Stimulated activated effector memory CD8-positive, alpha-beta T cell treated with anti-CD3 and anti-CD28 coated beads, Interleukin-12 subunit alpha, Interleukin-12 subunit beta, amount 100 ng/mL, for 72 hours (primary cell): Measurements from ENCODE around the gene NXT2.
A peak's percentile ranks its signal among the peaks of the same experiment; 100 is the strongest.
"Not testable (repeated sequence)": the region's sequence is repeated elsewhere in the genome, so short reads cannot be mapped to it uniquely, and the experiment has no call there.

ENCODE experiments used
- ATAC-seq: fragments of 150-1000 bp; cut with Tn5 transposase; 2 replicates; pipeline ENCODE4 v1.10.0; 2021
- DNase-seq, 2 donors: peaks; one replicate each; pipeline ENCODE4 v3.0.0; 2021 to 2022; ENCODE audit warnings: low spot score in 2 of 2
- H3K27ac Mint-ChIP-seq: one replicate; pipeline ENCODE4 v1.8.0; 2022; ENCODE audit warnings: mild to moderate bottlenecking, mixed read lengths
- H3K36me3 Mint-ChIP-seq: one replicate; pipeline ENCODE4 v1.8.0; 2022; ENCODE audit warnings: mild to moderate bottlenecking, mixed read lengths
- H3K4me1 Mint-ChIP-seq: one replicate; pipeline ENCODE4 v1.8.0; 2022; ENCODE audit warnings: mixed read lengths
- H3K4me3 Mint-ChIP-seq: one replicate; pipeline ENCODE4 v1.8.0; 2022; ENCODE audit warnings: mild to moderate bottlenecking, mixed read lengths
- H3K9me3 Mint-ChIP-seq: one replicate; pipeline ENCODE4 v1.8.0; 2022; ENCODE audit warnings: mixed read lengths

NXT2 gene

GRCh38 chrX:109536439-109537323, at the start of gene NXT2:
NXT2 (plus strand) TSS chrX:109536844; CDS start chrX:109537007, 163 bp downstream.
- peaks cover 4% of the 10 kb centered on the region for H3K9me3 Mint-ChIP-seq
- H3K4me1 Mint-ChIP-seq = peaks cover 10% of the 10 kb centered on the region
- DNase-seq = peak; percentile 54 to 84
- peaks cover 8% of the 10 kb centered on the region for H3K36me3 Mint-ChIP-seq
- peak within 1 kb of the TSS; percentile 98 for H3K27ac Mint-ChIP-seq
- peak; percentile 98 for ATAC-seq
- peak within 1 kb of the TSS; percentile 88 for H3K4me3 Mint-ChIP-seq

- ATAC-seq (no peak), DNase-seq (no peak)
- H3K27ac Mint-ChIP-seq = no peak overlapping the region
- H3K9me3 Mint-ChIP-seq = no peaks in the 10 kb centered on the region
- no peaks in the 10 kb centered on the region for H3K4me1 Mint-ChIP-seq
- no peaks in the 10 kb centered on the region for H3K36me3 Mint-ChIP-seq
- H3K4me3 Mint-ChIP-seq = no peak overlapping the region
These were observed 49.0 kb upstream of the NXT2 start for GRCh38 chrX:109487640-109488039.

- Mint-ChIP-seq H3K9me3 (no peaks in the 10 kb centered on the region), H3K4me3 (no peak overlapping the region), H3K27ac (no peak overlapping the region), H3K4me1 (no peaks in the 10 kb centered on the region), H3K36me3 (no peaks in the 10 kb centered on the region)
- DNase-seq = no peak
- no peak for ATAC-seq
These were observed 47.5 kb upstream of the NXT2 start for GRCh38 chrX:109489174-109489573.

GRCh38 chrX:109498434-109498833, 38.2 kb upstream of the NXT2 start:
- H3K4me3 Mint-ChIP-seq = no peak overlapping the region
- DNase-seq (no peak), ATAC-seq (no peak)
- no peaks in the 10 kb centered on the region for H3K9me3 Mint-ChIP-seq
- H3K4me1 Mint-ChIP-seq = no peaks in the 10 kb centered on the region
- no peaks in the 10 kb centered on the region for H3K36me3 Mint-ChIP-seq
- no peak overlapping the region for H3K27ac Mint-ChIP-seq

DNA sequence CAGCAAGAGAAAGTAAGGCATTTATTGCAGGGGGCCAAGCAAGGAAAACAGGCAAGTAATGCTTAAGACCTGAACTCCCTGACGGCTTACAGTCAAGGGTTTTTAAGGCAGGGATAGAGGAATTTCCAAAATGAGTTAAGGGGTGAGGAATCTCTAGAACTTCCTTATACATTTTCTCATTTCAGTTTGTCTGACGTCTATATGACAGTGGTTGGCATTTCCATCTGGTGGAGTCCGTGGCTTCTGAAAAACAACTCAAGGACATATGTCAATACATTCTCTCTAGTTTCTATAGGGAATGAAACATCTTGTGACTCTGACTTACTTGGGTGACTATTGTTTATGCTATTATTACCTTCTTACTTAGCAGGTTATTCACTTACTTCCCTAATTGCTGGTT, 35.5 kb upstream of the NXT2 start:
- Mint-ChIP-seq H3K4me3 (no peak overlapping the region), H3K27ac (no peak overlapping the region), H3K4me1 (no peaks in the 10 kb centered on the region), H3K9me3 (no peaks in the 10 kb centered on the region), H3K36me3 (no peaks in the 10 kb centered on the region)
- ATAC-seq (no peak), DNase-seq (no peak)

DNA sequence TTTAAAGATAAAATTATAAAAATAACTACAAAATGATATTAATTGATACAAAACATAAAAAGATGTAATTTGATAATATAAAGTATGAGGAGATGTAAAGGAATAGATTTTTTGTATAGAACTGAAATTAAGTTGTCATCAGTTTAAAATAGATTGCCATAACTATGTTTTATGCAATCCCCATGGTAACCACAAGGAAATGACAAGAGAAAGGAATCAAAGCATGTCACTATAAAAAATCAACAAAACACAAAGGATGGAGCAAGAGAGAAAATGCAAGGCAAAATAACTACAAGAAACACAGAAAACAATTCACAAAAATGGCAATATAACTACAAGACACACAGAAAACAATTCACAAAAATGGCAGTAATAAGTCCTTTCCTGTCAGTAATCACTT, 27.7 kb upstream of the NXT2 start:
- H3K9me3 Mint-ChIP-seq = no peaks in the 10 kb centered on the region
- H3K36me3 Mint-ChIP-seq = no peaks in the 10 kb centered on the region
- no peaks in the 10 kb centered on the region for H3K4me1 Mint-ChIP-seq
- DNase-seq (no peak), ATAC-seq (no peak)
- H3K27ac Mint-ChIP-seq = no peak overlapping the region
- no peak overlapping the region for H3K4me3 Mint-ChIP-seq

DNA sequence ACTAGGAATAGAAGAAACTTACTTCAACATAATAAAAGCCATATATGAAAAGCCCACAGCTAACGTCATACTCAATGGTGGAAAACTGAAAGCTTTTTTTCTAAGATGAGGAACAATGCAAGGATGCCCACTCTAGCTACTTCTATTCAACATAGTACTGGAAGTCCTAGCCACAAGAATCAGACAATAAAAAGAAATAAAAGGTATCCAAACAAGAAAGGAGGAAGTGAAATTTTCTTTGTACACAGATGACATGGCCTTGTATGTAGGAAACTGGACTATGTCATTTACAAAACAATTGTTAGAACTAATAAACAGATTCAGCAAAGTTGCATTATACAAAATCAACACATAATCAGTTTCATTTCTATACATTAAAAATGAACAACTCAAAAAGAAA, 25.5 kb upstream of the NXT2 start:
- ATAC-seq = no peak
- Mint-ChIP-seq H3K27ac (no peak overlapping the region), H3K4me1 (no peaks in the 10 kb centered on the region), H3K4me3 (no peak overlapping the region), H3K9me3 (no peaks in the 10 kb centered on the region), H3K36me3 (no peaks in the 10 kb centered on the region)
- DNase-seq = no peak

DNA sequence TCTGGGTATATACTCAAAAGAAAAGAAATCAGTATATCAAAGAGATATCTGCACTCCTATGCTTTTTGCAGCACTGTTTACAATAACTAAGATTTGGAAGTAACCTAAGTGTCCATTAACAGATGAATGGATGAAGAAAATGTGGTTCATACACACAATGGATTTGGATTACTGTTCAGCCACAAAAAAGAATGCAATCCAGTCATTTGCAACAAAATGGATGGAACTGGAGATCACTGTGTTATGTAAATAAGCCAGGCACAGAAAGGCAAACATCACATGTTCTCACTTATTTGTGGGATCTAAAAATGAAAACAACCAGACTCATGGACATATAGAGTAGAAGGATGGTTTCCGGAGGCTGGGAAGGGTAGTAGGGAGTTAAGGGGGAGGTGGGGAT, 17.6 kb upstream of the NXT2 start:
- Mint-ChIP-seq H3K9me3 (no peaks in the 10 kb centered on the region), H3K36me3 (no peaks in the 10 kb centered on the region), H3K27ac (no peak overlapping the region), H3K4me1 (no peaks in the 10 kb centered on the region), H3K4me3 (no peak overlapping the region)
- DNase-seq (no peak), ATAC-seq (no peak)

- peaks cover 8% of the 10 kb centered on the region for H3K36me3 Mint-ChIP-seq
- H3K4me1 Mint-ChIP-seq = peaks cover 10% of the 10 kb centered on the region
- no peak overlapping the region for H3K4me3 Mint-ChIP-seq
- DNase-seq (no peak), ATAC-seq (no peak)
- H3K9me3 Mint-ChIP-seq = peaks cover 4% of the 10 kb centered on the region
- no peak overlapping the region for H3K27ac Mint-ChIP-seq
These were observed 3.6 kb upstream of the NXT2 start for GRCh38 chrX:109533005-109533404.

- Mint-ChIP-seq H3K27ac (no peak overlapping the region), H3K36me3 (peaks cover 8% of the 10 kb centered on the region), H3K4me3 (no peak overlapping the region), H3K4me1 (peaks cover 10% of the 10 kb centered on the region), H3K9me3 (peaks cover 4% of the 10 kb centered on the region)
- ATAC-seq (peak; percentile 14), DNase-seq (no peak)
These were observed 3.0 kb upstream of the NXT2 start for GRCh38 chrX:109533631-109534030.

DNA sequence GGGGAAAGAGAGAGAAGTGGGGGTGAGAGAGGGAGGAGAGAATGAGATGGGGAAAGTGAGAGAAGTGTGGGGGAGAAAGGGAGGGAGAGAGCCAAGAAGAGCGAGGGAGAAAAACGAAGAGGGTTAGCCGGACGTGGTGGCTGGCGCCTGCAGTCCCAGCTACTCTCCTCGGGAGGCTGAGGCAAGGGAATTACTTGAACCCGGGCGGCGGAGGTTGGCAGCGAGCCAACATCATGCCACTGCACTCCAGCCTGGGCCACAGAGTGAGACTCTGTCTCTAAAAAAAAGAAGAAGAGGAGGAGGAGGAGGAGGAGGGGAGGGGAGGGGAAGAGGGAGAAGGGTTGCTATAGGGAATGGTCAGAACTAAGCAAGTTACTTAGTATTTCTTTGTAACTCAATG, 1.7 kb upstream of the NXT2 start:
- DNase-seq = no peak
- Mint-ChIP-seq H3K36me3 (peaks cover 8% of the 10 kb centered on the region), H3K27ac (no peak overlapping the region), H3K4me3 (peak overlapping the region; percentile 88), H3K4me1 (peaks cover 10% of the 10 kb centered on the region), H3K9me3 (peaks cover 4% of the 10 kb centered on the region)
- no peak for ATAC-seq

DNA sequence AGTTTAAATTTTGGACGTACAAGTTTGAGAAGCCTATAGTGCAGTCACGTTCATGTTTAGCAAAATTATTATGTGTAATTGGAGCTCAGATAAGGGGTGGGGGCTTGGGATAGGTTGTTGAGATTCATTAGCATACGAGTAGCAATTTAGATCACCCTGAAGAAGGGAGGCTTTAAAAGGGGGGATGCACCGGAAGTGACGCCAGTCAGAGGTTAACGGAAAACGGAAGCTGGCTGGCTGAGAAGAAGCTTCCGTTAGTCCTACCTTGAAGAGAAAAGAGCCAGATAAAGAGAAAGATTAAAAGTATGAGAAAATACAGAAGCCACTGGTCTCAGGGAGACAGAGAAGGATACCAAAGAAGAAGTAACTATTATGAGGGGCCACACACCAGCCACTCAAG, 1.1 kb upstream of the NXT2 start:
- Mint-ChIP-seq H3K4me3 (peak overlapping the region; percentile 88), H3K27ac (no peak overlapping the region), H3K4me1 (peaks cover 10% of the 10 kb centered on the region), H3K9me3 (peaks cover 4% of the 10 kb centered on the region), H3K36me3 (peaks cover 8% of the 10 kb centered on the region)
- no peak for DNase-seq
- no peak for ATAC-seq

DNA sequence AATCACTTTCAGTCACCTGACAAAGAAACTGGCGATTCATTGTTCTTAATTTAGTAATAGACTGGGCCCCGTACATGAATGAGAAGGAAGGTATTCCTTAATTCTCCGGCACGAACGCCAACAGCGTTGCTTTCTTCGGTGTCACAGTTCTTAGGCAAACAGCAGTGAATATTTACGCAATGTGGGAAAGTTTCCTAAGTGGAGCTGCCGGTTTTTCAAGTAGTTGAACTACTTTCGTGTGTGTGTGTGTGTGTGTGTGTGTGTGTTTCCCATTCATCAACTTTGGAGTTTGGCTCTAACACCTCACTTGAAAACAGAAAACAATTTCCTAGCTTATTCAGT, 651 bp downstream of the NXT2 start:
- peak overlapping the region; percentile 98 for H3K27ac Mint-ChIP-seq
- ATAC-seq = no peak
- H3K4me1 Mint-ChIP-seq = peaks cover 10% of the 10 kb centered on the region
- H3K36me3 Mint-ChIP-seq = peaks cover 8% of the 10 kb centered on the region
- H3K4me3 Mint-ChIP-seq = peak overlapping the region; percentile 88
- peaks cover 4% of the 10 kb centered on the region for H3K9me3 Mint-ChIP-seq
- DNase-seq = no peak

DNA sequence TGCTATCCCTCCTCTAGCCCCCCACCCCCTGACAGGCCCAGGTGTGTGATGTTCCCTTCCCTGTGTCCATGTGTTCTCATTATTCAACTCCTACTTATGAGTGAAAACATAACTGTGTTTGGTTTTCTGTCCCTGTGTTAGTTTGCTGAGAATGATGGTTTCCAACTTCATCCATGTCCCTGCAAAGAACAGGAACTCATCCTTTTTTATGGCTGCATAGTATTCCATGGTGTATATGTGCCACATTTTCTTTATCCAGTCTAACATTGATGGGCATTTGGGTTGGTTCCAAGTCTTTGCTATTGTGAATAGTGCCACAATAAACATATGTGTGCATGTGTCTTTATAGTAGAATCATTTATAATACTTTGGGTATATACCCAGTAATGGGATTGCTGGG, 2.4 kb downstream of the NXT2 start:
- DNase-seq, H3K4me1 Mint-ChIP-seq, ATAC-seq, H3K9me3 Mint-ChIP-seq, H3K4me3 Mint-ChIP-seq, H3K27ac Mint-ChIP-seq, H3K36me3 Mint-ChIP-seq: not testable (repeated sequence)

- ATAC-seq (no peak), DNase-seq (no peak)
- H3K27ac Mint-ChIP-seq = no peak overlapping the region
- H3K4me1 Mint-ChIP-seq = no peaks in the 10 kb centered on the region
- H3K9me3 Mint-ChIP-seq = no peaks in the 10 kb centered on the region
- no peak overlapping the region for H3K4me3 Mint-ChIP-seq
- H3K36me3 Mint-ChIP-seq = no peaks in the 10 kb centered on the region
These were observed 17.2 kb downstream of the NXT2 start for GRCh38 chrX:109553862-109554261.

DNA sequence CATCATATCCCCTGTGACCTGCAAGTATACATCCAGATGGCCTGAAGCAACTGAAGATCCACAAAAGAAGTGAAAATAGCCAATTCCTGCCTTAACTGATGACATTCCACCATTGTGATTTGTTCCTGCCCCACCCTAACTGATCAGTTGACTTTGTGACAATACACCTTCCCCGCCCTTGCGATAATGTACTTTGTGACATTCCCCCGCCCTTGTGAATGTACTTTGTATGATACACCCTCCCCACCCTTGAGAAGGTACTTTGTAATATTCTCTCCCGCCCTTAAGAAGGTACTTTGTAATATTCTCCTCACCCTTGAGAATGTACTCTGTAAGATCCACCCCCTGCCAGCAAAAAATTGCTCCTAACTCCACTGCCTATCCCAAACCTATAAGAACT, 39.4 kb downstream of the NXT2 start:
- H3K4me1 Mint-ChIP-seq, ATAC-seq, H3K36me3 Mint-ChIP-seq, H3K4me3 Mint-ChIP-seq, DNase-seq, H3K9me3 Mint-ChIP-seq, H3K27ac Mint-ChIP-seq: not testable (repeated sequence)
